Stimulated activated memory B cell treated with anti-CD40 and anti-IgM and Interleukin-4, amounts not matched to agents 10 μg/mL and 1 μg/mL and 100 μg/mL, for 72 hours (primary cell): Measurements from ENCODE around the gene BICD1.

Experiments
- ATAC-seq: fragments of 150-1000 bp; cut with Tn5 transposase; 2 replicates; pipeline ENCODE4 v1.10.0; 2021
- H3K27ac Mint-ChIP-seq: one replicate; pipeline ENCODE4 v1.8.0; 2022; ENCODE audit warnings: mild to moderate bottlenecking, mixed read lengths
- H3K27me3 Mint-ChIP-seq: one replicate; pipeline ENCODE4 v1.8.0; 2022; ENCODE audit warnings: mixed read lengths
- H3K36me3 Mint-ChIP-seq: one replicate; pipeline ENCODE4 v1.8.0; 2022; ENCODE audit warnings: mixed read lengths
- H3K4me1 Mint-ChIP-seq: one replicate; pipeline ENCODE4 v1.8.0; 2022; ENCODE audit warnings: mixed read lengths
- H3K4me3 Mint-ChIP-seq: one replicate; pipeline ENCODE4 v1.8.0; 2022; ENCODE audit warnings: mild to moderate bottlenecking, moderate library complexity, mixed read lengths
- H3K9me3 Mint-ChIP-seq: one replicate; pipeline ENCODE4 v1.8.0; 2022; ENCODE audit warnings: mixed read lengths

The BICD1 gene

GRCh38 chr12:32307326-32307725, 200.7 kb downstream of the BICD1 start:
- Mint-ChIP-seq H3K4me1 (peaks cover 10% of the 10 kb centered on the region), H3K4me3 (no peak overlapping the region), H3K27me3 (no peaks in the 10 kb centered on the region)

GRCh38 chr12:32309811-32310736, 203.4 kb downstream of the BICD1 start:
- peaks cover 8% of the 10 kb centered on the region for H3K36me3 Mint-ChIP-seq
- H3K9me3 Mint-ChIP-seq: no peaks in the 10 kb centered on the region
- no peak overlapping the region for H3K27ac Mint-ChIP-seq
- peaks cover 9% of the 10 kb centered on the region for H3K4me1 Mint-ChIP-seq
- no peak overlapping the region for H3K4me3 Mint-ChIP-seq
- no peak for ATAC-seq
- no peaks in the 10 kb centered on the region for H3K27me3 Mint-ChIP-seq

More at GRCh38 chr12:32307326-32307725, 200.7 kb downstream of the BICD1 start:
- Mint-ChIP-seq H3K27ac (no peak overlapping the region), H3K36me3 (peaks cover 8% of the 10 kb centered on the region), H3K9me3 (no peaks in the 10 kb centered on the region)
- ATAC-seq: no peak

- Mint-ChIP-seq H3K4me3 (no peak overlapping the region), H3K4me1 (peaks cover 9% of the 10 kb centered on the region), H3K27ac (peak overlapping the region; percentile 53), H3K9me3 (no peaks in the 10 kb centered on the region), H3K36me3 (peaks cover 4% of the 10 kb centered on the region), H3K27me3 (no peaks in the 10 kb centered on the region)
- ATAC-seq: no peak
Observed at GRCh38 chr12:32312049-32312670, 205.5 kb downstream of the BICD1 start.

GRCh38 chr12:32322354-32322753, 215.7 kb downstream of the BICD1 start:
- Mint-ChIP-seq H3K27ac (no peak overlapping the region), H3K4me1 (peaks cover 6% of the 10 kb centered on the region), H3K36me3 (peaks cover 4% of the 10 kb centered on the region), H3K4me3 (no peak overlapping the region), H3K27me3 (no peaks in the 10 kb centered on the region), H3K9me3 (no peaks in the 10 kb centered on the region)
- ATAC-seq: no peak

GRCh38 chr12:32331133-32331532, 224.5 kb downstream of the BICD1 start:
- H3K27me3 Mint-ChIP-seq: no peaks in the 10 kb centered on the region
- no peaks in the 10 kb centered on the region for H3K9me3 Mint-ChIP-seq
- no peak for ATAC-seq
- peaks cover 31% of the 10 kb centered on the region for H3K36me3 Mint-ChIP-seq
- H3K4me3 Mint-ChIP-seq: no peak overlapping the region
- no peak overlapping the region for H3K27ac Mint-ChIP-seq
- no peaks in the 10 kb centered on the region for H3K4me1 Mint-ChIP-seq

GRCh38 chr12:32332446-32332845, 225.8 kb downstream of the BICD1 start:
- no peaks in the 10 kb centered on the region for H3K4me1 Mint-ChIP-seq
- no peaks in the 10 kb centered on the region for H3K9me3 Mint-ChIP-seq
- no peak overlapping the region for H3K4me3 Mint-ChIP-seq
- H3K27me3 Mint-ChIP-seq: no peaks in the 10 kb centered on the region
- ATAC-seq: no peak
- peaks cover 30% of the 10 kb centered on the region for H3K36me3 Mint-ChIP-seq
- H3K27ac Mint-ChIP-seq: no peak overlapping the region

GRCh38 chr12:32334371-32334777, 227.7 kb downstream of the BICD1 start:
- ATAC-seq: no peak
- Mint-ChIP-seq H3K4me3 (no peak overlapping the region), H3K36me3 (peaks cover 32% of the 10 kb centered on the region), H3K27ac (no peak overlapping the region), H3K27me3 (no peaks in the 10 kb centered on the region), H3K9me3 (no peaks in the 10 kb centered on the region), H3K4me1 (no peaks in the 10 kb centered on the region)

GRCh38 chr12:32336261-32336660, 229.6 kb downstream of the BICD1 start:
- Mint-ChIP-seq H3K9me3 (no peaks in the 10 kb centered on the region), H3K36me3 (peaks cover 37% of the 10 kb centered on the region), H3K4me3 (no peak overlapping the region), H3K27ac (no peak overlapping the region), H3K27me3 (no peaks in the 10 kb centered on the region), H3K4me1 (no peaks in the 10 kb centered on the region)
- no peak for ATAC-seq

- Mint-ChIP-seq H3K4me1 (no peaks in the 10 kb centered on the region), H3K4me3 (no peak overlapping the region), H3K27me3 (no peaks in the 10 kb centered on the region), H3K27ac (no peak overlapping the region), H3K36me3 (peaks cover 30% of the 10 kb centered on the region), H3K9me3 (no peaks in the 10 kb centered on the region)
- ATAC-seq: no peak
Observed at GRCh38 chr12:32343496-32343895, 236.8 kb downstream of the BICD1 start.

GRCh38 chr12:32344047-32344446, 237.4 kb downstream of the BICD1 start:
- no peaks in the 10 kb centered on the region for H3K9me3 Mint-ChIP-seq
- H3K27me3 Mint-ChIP-seq: no peaks in the 10 kb centered on the region
- no peak overlapping the region for H3K4me3 Mint-ChIP-seq
- no peak for ATAC-seq
- no peaks in the 10 kb centered on the region for H3K4me1 Mint-ChIP-seq
- H3K36me3 Mint-ChIP-seq: peaks cover 29% of the 10 kb centered on the region
- no peak overlapping the region for H3K27ac Mint-ChIP-seq

GRCh38 chr12:32353540-32353939, 246.9 kb downstream of the BICD1 start:
- H3K27ac Mint-ChIP-seq: no peak overlapping the region
- no peaks in the 10 kb centered on the region for H3K9me3 Mint-ChIP-seq
- H3K36me3 Mint-ChIP-seq: peaks cover 10% of the 10 kb centered on the region
- no peak overlapping the region for H3K4me3 Mint-ChIP-seq
- H3K4me1 Mint-ChIP-seq: no peaks in the 10 kb centered on the region
- no peaks in the 10 kb centered on the region for H3K27me3 Mint-ChIP-seq
- no peak for ATAC-seq

GRCh38 chr12:32357601-32358249, 251.1 kb downstream of the BICD1 start:
- H3K27me3 Mint-ChIP-seq: no peaks in the 10 kb centered on the region
- H3K36me3 Mint-ChIP-seq: peaks cover 10% of the 10 kb centered on the region
- ATAC-seq: no peak
- no peaks in the 10 kb centered on the region for H3K4me1 Mint-ChIP-seq
- no peak overlapping the region for H3K27ac Mint-ChIP-seq
- H3K4me3 Mint-ChIP-seq: no peak overlapping the region
- no peaks in the 10 kb centered on the region for H3K9me3 Mint-ChIP-seq

GRCh38 chr12:32360956-32361355, 254.3 kb downstream of the BICD1 start:
- peaks cover 10% of the 10 kb centered on the region for H3K36me3 Mint-ChIP-seq
- no peak for ATAC-seq
- no peak overlapping the region for H3K4me3 Mint-ChIP-seq
- no peak overlapping the region for H3K27ac Mint-ChIP-seq
- H3K4me1 Mint-ChIP-seq: no peaks in the 10 kb centered on the region
- no peaks in the 10 kb centered on the region for H3K27me3 Mint-ChIP-seq
- H3K9me3 Mint-ChIP-seq: no peaks in the 10 kb centered on the region

- no peaks in the 10 kb centered on the region for H3K4me1 Mint-ChIP-seq
- H3K36me3 Mint-ChIP-seq: peaks cover 10% of the 10 kb centered on the region
- H3K27me3 Mint-ChIP-seq: no peaks in the 10 kb centered on the region
- no peaks in the 10 kb centered on the region for H3K9me3 Mint-ChIP-seq
- H3K4me3 Mint-ChIP-seq: no peak overlapping the region
- ATAC-seq: no peak
- H3K27ac Mint-ChIP-seq: no peak overlapping the region
Observed at GRCh38 chr12:32362892-32363291, 256.2 kb downstream of the BICD1 start.

- Mint-ChIP-seq H3K4me1 (no peaks in the 10 kb centered on the region), H3K4me3 (no peak overlapping the region), H3K36me3 (peaks cover 10% of the 10 kb centered on the region), H3K27me3 (no peaks in the 10 kb centered on the region), H3K9me3 (no peaks in the 10 kb centered on the region), H3K27ac (no peak overlapping the region)
- ATAC-seq: no peak
Observed at GRCh38 chr12:32365473-32366064, 258.9 kb downstream of the BICD1 start.
